CD4-positive, alpha-beta T cell treated with Interleukin-4 for 4 hours (primary cell): Measurements from ENCODE around the gene CTDNEP1.

ENCODE experiments used
- DNase-seq: peaks from one replicate; pipeline ENCODE4 v3.0.0-alpha.2; 2020

The CTDNEP1 gene

GRCh38 chr17:7279448-7279847, 27.9 kb upstream of the CTDNEP1 start:
- no peak for DNase-seq

GRCh38 chr17:7266784-7267183, 15.2 kb upstream of the CTDNEP1 start:
- DNase-seq = no peak

- no peak for DNase-seq
These were observed 12.2 kb upstream of the CTDNEP1 start for GRCh38 chr17:7263801-7264078.

GRCh38 chr17:7262935-7263800, 11.6 kb upstream of the CTDNEP1 start:
- DNase-seq = no peak

GRCh38 chr17:7262192-7262934, 10.8 kb upstream of the CTDNEP1 start, which contains the start of gene CLDN7:
Gene CLDN7, minus strand, starts transcription at chr17:7262478. Its CDS starts 435 bp downstream, at chr17:7262043.
- no peak for DNase-seq

- no peak for DNase-seq
These were observed 10.1 kb upstream of the CTDNEP1 start for GRCh38 chr17:7261379-7262191.

GRCh38 chr17:7260651-7261378, 9.3 kb upstream of the CTDNEP1 start:
- DNase-seq = no peak

GRCh38 chr17:7260151-7260550, 8.6 kb upstream of the CTDNEP1 start:
- no peak for DNase-seq

GRCh38 chr17:7259555-7259889, 8.0 kb upstream of the CTDNEP1 start:
- no peak for DNase-seq

GRCh38 chr17:7258731-7259554, 7.4 kb upstream of the CTDNEP1 start:
- no peak for DNase-seq

- no peak for DNase-seq
These were observed 5.4 kb upstream of the CTDNEP1 start for GRCh38 chr17:7256766-7257456.

- DNase-seq = no peak
These were observed 3.0 kb upstream of the CTDNEP1 start for GRCh38 chr17:7254511-7254910.

GRCh38 chr17:7253082-7253481, 1.5 kb upstream of the CTDNEP1 start:
- no peak for DNase-seq

- DNase-seq = peak; percentile 88
These were observed 876 bp upstream of the CTDNEP1 start, which contains the start of gene ELP5 for GRCh38 chr17:7252176-7253043. Gene ELP5, plus strand, starts transcription at chr17:7252215. Its CDS starts 336 bp downstream, at chr17:7252551.

- DNase-seq = no peak
These were observed 573 bp downstream of the CTDNEP1 start for GRCh38 chr17:7250695-7251627.

- no peak for DNase-seq
These were observed 1.7 kb downstream of the CTDNEP1 start for GRCh38 chr17:7249830-7250229.

- no peak for DNase-seq
These were observed 2.3 kb downstream of the CTDNEP1 start for GRCh38 chr17:7249214-7249613.

GRCh38 chr17:7248796-7249195, 2.7 kb downstream of the CTDNEP1 start:
- DNase-seq = no peak

GRCh38 chr17:7246779-7247178, 4.8 kb downstream of the CTDNEP1 start:
- no peak for DNase-seq
